Keratinocyte (primary cell): ENCODE measurements around the gene C22orf39. TPM values are rescaled to one million over a fixed set of nuclear protein-coding genes. Genes with fewer than 3 reads are reported as not detected.

Experiments
- DNase-seq: peaks from one replicate; pipeline ENCODE4 v3.0.0-alpha.2; 2011; ENCODE audit warnings: low read depth, missing footprints, low spot score
- FAIRE-seq: peaks from 2 replicates; lab custom pipeline; 2011; peaks lifted over from hg19 to GRCh38; lab: Jason Lieb, UNC
- H2AFZ ChIP-seq: 2 replicates; pipeline ENCODE4 v1.6.0; 2012; ENCODE audit warnings: low read length, control low read depth, inconsistent platforms; ENCODE audit not compliant: control insufficient read depth
- H3K27ac ChIP-seq: 2 replicates; pipeline ENCODE4 v1.5.1; 2011; ENCODE audit warnings: low read length; ENCODE audit not compliant: control insufficient read depth, insufficient read depth
- H3K27me3 ChIP-seq: 3 replicates; pipeline ENCODE4 v1.6.0; 2011; ENCODE audit warnings: low read length; ENCODE audit not compliant: control insufficient read depth, insufficient read depth; ENCODE audit errors: extremely low read depth
- H3K36me3 ChIP-seq, 2 experiments: 2 replicates in 1 of 2; 3 replicates in 1 of 2; pipeline ENCODE4 v1.5.1; 2011; ENCODE audit warnings: low read length in 2 of 2, mild to moderate bottlenecking in 1 of 2; ENCODE audit not compliant: control insufficient read depth in 2 of 2, insufficient read depth in 2 of 2; ENCODE audit errors: extremely low read depth in 1 of 2
- H3K4me1 ChIP-seq: 3 replicates; pipeline ENCODE4 v1.5.1; 2011; ENCODE audit warnings: low read length; ENCODE audit not compliant: control insufficient read depth, insufficient read depth; ENCODE audit errors: extremely low read depth
- H3K4me2 ChIP-seq: 3 replicates; pipeline ENCODE4 v1.6.0; 2011; ENCODE audit warnings: low read depth, low read length; ENCODE audit not compliant: control insufficient read depth, insufficient read depth; ENCODE audit errors: extremely low read depth
- H3K4me3 ChIP-seq, 3 experiments: fragments of 200-600 bp in 1 of 3; sonication (generic) in 1 of 3; 2 replicates in 2 of 3; 3 replicates in 1 of 3; pipeline ENCODE4 v1.5.1; 2011 to 2016; ENCODE audit warnings: low read length in 3 of 3, mild to moderate bottlenecking in 3 of 3, control low read depth in 2 of 3, inconsistent platforms in 1 of 3, low read depth in 1 of 3, mixed read lengths in 1 of 3, mixed run types in 1 of 3, moderate library complexity in 1 of 3; ENCODE audit not compliant: control insufficient read depth in 2 of 3, insufficient read depth in 2 of 3; ENCODE audit errors: extremely low read depth in 1 of 3
- H3K79me2 ChIP-seq: 2 replicates; pipeline ENCODE4 v1.6.0; 2012; ENCODE audit warnings: low read length; ENCODE audit not compliant: control insufficient read depth, insufficient read depth
- H3K9ac ChIP-seq: 3 replicates; pipeline ENCODE4 v1.6.0; 2011; ENCODE audit warnings: low read length; ENCODE audit not compliant: control insufficient read depth, insufficient read depth; ENCODE audit errors: extremely low read depth
- H3K9me1 ChIP-seq: 3 replicates; pipeline ENCODE4 v1.6.0; 2011; ENCODE audit warnings: low read length; ENCODE audit not compliant: control insufficient read depth, insufficient read depth; ENCODE audit errors: extremely low read depth
- H3K9me3 ChIP-seq: 2 replicates; pipeline ENCODE4 v1.5.1; 2012; ENCODE audit warnings: low read depth, low read length; ENCODE audit not compliant: control insufficient read depth
- H4K20me1 ChIP-seq: 3 replicates; pipeline ENCODE4 v1.6.0; 2011; ENCODE audit warnings: low read length; ENCODE audit not compliant: control insufficient read depth, insufficient read depth; ENCODE audit errors: extremely low read depth
- CTCF ChIP-seq, 3 experiments: IDR thresholded peaks in 1 of 3; conservative IDR thresholded peaks in 1 of 3; optimal IDR thresholded peaks in 1 of 3; 2 replicates in 2 of 3; 3 replicates in 1 of 3; pipeline versions ENCODE3 to v1.5.1; 2011; ENCODE audit warnings: low read length in 3 of 3, mild to moderate bottlenecking in 3 of 3, moderate library complexity in 2 of 3, control low read depth in 1 of 3, inconsistent platforms in 1 of 3; ENCODE audit not compliant: insufficient read depth in 2 of 3; ENCODE audit errors: extremely low read depth in 1 of 3
- EZH2 ChIP-seq: IDR thresholded peaks from one replicate; pipeline ENCODE4 v1.6.1; 2012; ENCODE audit warnings: inconsistent platforms, mild to moderate bottlenecking, low read length, moderate library complexity
- dilution Hi-C: fragments of 300-500 bp; cut with MboI; formaldehyde crosslinking; loops from one replicate; pipeline ENCODE4 v1.7.0; 2020; ENCODE audit warnings: low sequenced_read_pairs; ENCODE audit not compliant: extremely low pct_ligation_motif_present
- polyA plus RNA-seq, 5 experiments: library from polyadenylated mRNA; depleted of rRNA in 3 of 5; stranded (reverse) in 3 of 5; stranded (forward) in 1 of 5; unstranded in 1 of 5; fragments of >200 nt; gene quantifications; 1 replicate in 1 of 5; 2 replicates in 3 of 5; 3 replicates in 1 of 5; pipeline versions ENCODE4 v1.2.1 to v1.2.3, GENCODE V29; 2011 to 2012; ENCODE audit warnings: missing spikeins in 2 of 5, low read depth in 1 of 5, low replicate concordance in 1 of 5

Gene C22orf39
- polyA plus RNA-seq, 1 donor (not counting 4 experiments of a cell fraction or from before 2014, with no cell fraction given): 13.8 TPM

- H3K9me3 ChIP-seq: no peaks in the 10 kb centered on the region
Measured at GRCh38 chr22:19434829-19435580, 12.5 kb downstream of the C22orf39 start.

GRCh38 chr22:19434401-19434800 lies 13.1 kb downstream of the C22orf39 start:
- H3K27ac ChIP-seq: no peak overlapping the region
- peaks cover 14% of the 10 kb centered on the region for H3K4me1 ChIP-seq
- H3K4me2 ChIP-seq: no peak overlapping the region
- no peaks in the 10 kb centered on the region for H3K9me3 ChIP-seq
- no peak overlapping the region for H3K9ac ChIP-seq
- no peak overlapping the region for H3K4me3 ChIP-seq
- DNase-seq: no peak
- FAIRE-seq: no peak
- H2AFZ ChIP-seq: no peak overlapping the region
- H3K27me3 ChIP-seq: no peaks in the 10 kb centered on the region
- peaks cover 20% of the 10 kb centered on the region for H3K79me2 ChIP-seq
- TF ChIP-seq EZH2: no peak
- no peak for TF ChIP-seq CTCF (optimal IDR thresholded peaks at IDR 0.05 in 1 of 3, IDR thresholded peaks at IDR 0.05 in 1 of 3, conservative IDR thresholded peaks at IDR 0.05 in 1 of 3; ENCODE audit: extremely low read depth in 1 of 3, insufficient read depth in 2 of 3, low read length in 3 of 3)
- peaks cover 8% of the 10 kb centered on the region for H4K20me1 ChIP-seq
- dilution Hi-C loops: no loop called here
- peaks cover 7 to 18% of the 10 kb centered on the region in 2 experiments for H3K36me3 ChIP-seq
- H3K9me1 ChIP-seq: no peaks in the 10 kb centered on the region

More at GRCh38 chr22:19434829-19435580, 12.5 kb downstream of the C22orf39 start:
- Histone ChIP-seq H3K4me3 (no peak overlapping the region), H3K9me1 (no peaks in the 10 kb centered on the region), H3K79me2 (peaks cover 14% of the 10 kb centered on the region), H3K36me3 (peaks cover 7 to 17% of the 10 kb centered on the region in 2 experiments), H3K9ac (no peak overlapping the region), H3K27me3 (no peaks in the 10 kb centered on the region), H3K4me1 (peaks cover 8% of the 10 kb centered on the region), H2AFZ (no peak overlapping the region), H3K4me2 (no peak overlapping the region), H3K27ac (no peak overlapping the region), H4K20me1 (peaks cover 3% of the 10 kb centered on the region)
- DNase-seq (no peak), FAIRE-seq (no peak)
- TF ChIP-seq CTCF (optimal IDR thresholded peaks at IDR 0.05 in 1 of 3, IDR thresholded peaks at IDR 0.05 in 1 of 3, conservative IDR thresholded peaks at IDR 0.05 in 1 of 3; ENCODE audit: extremely low read depth in 1 of 3, insufficient read depth in 2 of 3, low read length in 3 of 3): no peak
- no peak for TF ChIP-seq EZH2
- dilution Hi-C loops: no loop called here
